NAMALWA (cell line): ENCODE measurements around the gene SLU7.

Experiments
- DNase-seq: peaks from one replicate; pipeline ENCODE4 v3.0.0-alpha.2; 2015; ENCODE audit warnings: low spot score

SLU7 gene

DNA sequence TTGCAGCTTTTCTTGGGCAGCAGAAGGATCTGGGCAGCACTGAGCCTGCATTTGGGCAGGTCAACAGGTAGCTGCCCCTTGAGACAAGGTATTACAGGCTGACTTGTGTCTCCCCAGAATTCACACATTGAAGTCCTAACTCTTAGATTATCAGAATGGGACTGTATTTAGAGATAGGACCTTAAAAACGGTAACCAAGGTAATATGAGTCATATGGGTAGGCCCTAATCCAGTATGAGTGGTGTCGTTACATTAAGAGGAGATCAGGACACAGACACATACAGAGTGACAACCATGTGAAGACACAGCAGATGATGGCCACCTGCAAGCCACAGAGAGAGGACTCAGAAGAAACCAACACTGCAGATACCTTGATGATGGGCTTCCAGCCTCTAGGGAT lies 51.6 kb downstream of the SLU7 start:
- DNase-seq = no peak

DNA sequence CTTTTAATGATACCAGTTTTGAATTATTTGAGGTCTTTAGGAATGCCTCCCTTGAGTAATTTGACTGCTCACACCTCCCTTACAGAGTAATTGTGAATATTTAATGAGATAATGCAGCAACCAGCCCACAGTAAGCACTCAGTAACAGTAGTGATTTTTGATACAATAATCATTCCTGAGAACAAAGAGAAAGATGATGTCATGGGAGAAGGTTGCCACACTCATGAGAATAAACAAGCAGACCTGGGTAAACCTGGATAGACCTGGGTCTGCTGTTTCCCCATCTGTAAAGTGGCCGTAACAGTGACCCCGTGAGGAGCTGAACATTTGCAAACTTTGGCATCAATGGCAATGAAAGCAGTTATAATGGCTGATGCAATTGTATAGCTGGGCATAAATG lies 52.7 kb downstream of the SLU7 start:
- no peak for DNase-seq

DNA sequence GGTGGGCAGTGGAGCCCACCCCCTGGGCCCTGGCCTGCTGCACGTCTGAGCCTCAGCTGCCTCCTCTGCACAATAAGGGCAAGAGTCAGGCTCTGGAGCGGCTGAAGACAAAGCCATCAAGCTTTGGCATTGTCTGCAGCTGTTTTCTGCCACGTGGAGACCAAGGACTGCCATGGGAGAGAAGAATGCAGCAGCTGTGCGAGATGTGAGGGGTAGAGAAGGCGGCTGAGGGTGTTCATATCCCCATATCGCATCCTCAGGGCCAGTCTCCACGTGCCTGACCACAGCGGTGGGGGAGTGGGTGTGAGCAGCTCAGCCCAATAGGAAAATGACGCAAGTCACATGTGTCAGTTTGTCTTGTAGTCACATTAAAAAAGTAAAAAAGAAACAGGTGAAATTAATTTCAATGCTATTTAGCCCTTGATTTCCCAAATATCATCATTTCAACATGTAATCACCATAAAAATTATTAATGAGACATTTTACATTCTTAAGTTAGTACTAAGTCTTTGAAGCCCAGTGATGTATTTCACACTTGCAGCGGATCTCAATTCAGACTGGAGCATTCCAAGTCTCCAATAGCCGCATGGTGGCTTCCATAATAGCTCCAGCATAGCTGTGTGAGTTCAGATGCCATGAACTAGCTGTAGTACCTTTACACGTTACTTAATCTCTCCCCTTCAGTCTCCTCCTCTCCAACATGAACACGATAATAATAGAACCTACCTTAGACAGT lies 55.1 kb downstream of the SLU7 start:
- no peak for DNase-seq

DNA sequence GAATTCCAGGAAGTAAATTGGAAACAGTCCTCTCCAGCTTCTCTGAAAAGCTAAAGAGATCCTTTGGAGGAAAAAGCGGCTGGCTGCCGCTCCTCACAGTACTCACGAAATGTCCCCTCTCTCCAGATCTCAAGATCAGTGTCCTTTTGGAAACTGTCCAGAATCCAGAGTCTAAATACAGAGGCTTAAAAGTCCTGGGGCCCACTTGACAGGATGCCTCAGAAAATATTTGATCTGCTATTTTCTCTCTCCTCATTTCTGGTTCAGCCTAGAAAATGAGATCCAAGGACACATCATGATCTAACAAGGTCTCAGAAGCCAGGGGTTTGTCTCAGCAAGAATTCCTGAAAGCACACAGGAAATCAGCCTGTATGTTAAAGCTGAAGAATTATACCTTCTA lies 55.7 kb downstream of the SLU7 start:
- DNase-seq = no peak

GRCh38 chr5:160361624-160362228 lies 57.2 kb downstream of the SLU7 start:
- DNase-seq = no peak

- no peak for DNase-seq
Observed at GRCh38 chr5:160360310-160360709, 58.6 kb downstream of the SLU7 start.

- DNase-seq = no peak
Observed at GRCh38 chr5:160359816-160360215, 59.1 kb downstream of the SLU7 start.

GRCh38 chr5:160359242-160359641 lies 59.6 kb downstream of the SLU7 start:
- no peak for DNase-seq

DNA sequence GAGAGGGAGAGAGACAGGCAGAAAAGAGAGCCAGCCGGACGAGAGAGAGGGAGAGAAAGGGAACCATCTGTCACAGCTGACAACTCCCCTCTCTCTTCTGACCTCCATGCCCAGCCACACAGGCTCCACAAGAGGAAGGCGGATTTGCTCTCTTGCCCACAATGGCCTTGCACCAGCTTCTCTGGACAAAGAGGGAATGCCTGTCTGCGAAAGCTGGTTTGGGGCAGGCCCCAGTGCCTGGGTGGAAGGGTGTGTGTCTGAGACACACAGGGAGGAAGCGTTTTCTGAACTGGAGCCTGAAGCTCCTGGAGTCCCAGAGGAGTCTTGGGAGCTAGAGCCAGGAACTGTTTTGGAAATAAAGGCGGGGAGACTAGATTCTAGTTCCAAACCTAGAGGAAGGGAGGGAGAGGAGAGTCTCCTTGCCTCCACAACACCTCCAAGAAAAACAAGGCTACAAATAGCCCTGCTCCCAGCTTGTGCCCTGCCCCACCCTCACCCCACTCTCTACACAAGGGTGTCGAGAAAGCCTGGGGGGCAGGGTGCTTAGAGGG lies 60.9 kb downstream of the SLU7 start:
- no peak for DNase-seq

GRCh38 chr5:160357394-160357793 lies 61.5 kb downstream of the SLU7 start:
- DNase-seq = no peak

GRCh38 chr5:160356550-160357347 lies 62.1 kb downstream of the SLU7 start:
- no peak for DNase-seq

- DNase-seq = no peak
Observed at GRCh38 chr5:160354666-160355065, 64.2 kb downstream of the SLU7 start.

GRCh38 chr5:160353379-160353778 lies 65.5 kb downstream of the SLU7 start:
- DNase-seq = no peak

DNA sequence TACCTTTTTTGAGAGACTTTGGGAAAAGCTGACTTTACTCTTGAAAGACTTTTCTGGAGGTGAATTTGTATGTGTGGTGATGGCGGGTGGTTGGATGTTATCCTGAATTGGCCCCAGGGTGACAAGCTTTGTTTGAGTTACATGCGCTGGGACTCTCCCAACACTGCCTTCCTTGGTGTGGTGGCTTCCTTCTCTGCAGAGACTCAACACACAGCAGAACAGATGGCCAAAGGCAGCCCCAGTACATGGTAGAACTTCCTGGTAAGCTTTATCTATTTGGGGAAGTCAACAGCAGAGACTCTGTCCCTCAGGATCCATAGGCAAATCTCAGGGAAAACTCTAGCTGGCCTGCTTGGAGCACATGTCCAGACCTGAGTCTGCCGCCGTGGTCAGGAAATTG lies 66.6 kb downstream of the SLU7 start:
- no peak for DNase-seq
